IMR-90 (cell line): ENCODE measurements around the gene PTPN3.

ENCODE experiments used
- BHLHE40 ChIP-seq: fragments of 150-350 bp; IDR thresholded peaks from 2 replicates; pipeline ENCODE4 v1.6.1; 2016; ENCODE audit warnings: mild to moderate bottlenecking, low read depth, low read length
- CEBPB ChIP-seq: IDR thresholded peaks from 2 replicates; pipeline ENCODE4 v1.6.1; 2012; ENCODE audit warnings: low read depth, low read length, improper control_type of control experiment
- CHD1 ChIP-seq: IDR thresholded peaks from 2 replicates; pipeline ENCODE4 v1.6.1; 2012; ENCODE audit warnings: low read depth, low read length, improper control_type of control experiment
- POLR2A ChIP-seq: IDR thresholded peaks from 2 replicates; pipeline ENCODE4 v1.6.1; 2012; ENCODE audit warnings: mild to moderate bottlenecking, low read depth, low read length
- RFX5 ChIP-seq: IDR thresholded peaks from 2 replicates; pipeline ENCODE4 v1.8.0; 2012; ENCODE audit warnings: low read depth, mild to moderate bottlenecking, low read length, moderate library complexity
- TF ChIP-seq, protein P1 (sequence below): conservative IDR thresholded peaks from 2 replicates; pipeline ENCODE4 v1.5.1; 2012; ENCODE audit warnings: mild to moderate bottlenecking, low read depth, low read length, improper control_type of control experiment
- TF ChIP-seq, protein P2 (sequence below): fragments of 150-350 bp; IDR thresholded peaks from 2 replicates; pipeline ENCODE4 v1.6.1; 2017; ENCODE audit warnings: mild to moderate bottlenecking, antibody characterized with exemption, low read length, low read depth

DNA sequence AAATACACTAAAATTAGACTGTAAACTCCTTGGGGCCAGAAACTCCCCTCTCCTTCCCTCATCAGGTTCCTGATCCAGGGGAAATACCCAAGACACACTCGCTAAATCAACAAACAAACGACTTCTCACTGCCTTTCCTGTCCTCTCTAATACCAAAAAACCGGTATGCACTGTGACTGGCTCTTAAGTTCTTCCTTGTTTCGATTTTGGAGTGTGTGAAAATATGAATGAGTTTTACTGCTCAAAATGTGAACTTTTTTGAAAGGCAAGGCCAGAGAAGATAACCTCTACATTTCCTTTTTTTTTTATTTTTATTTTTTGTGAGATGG lies 96.2 kb downstream of the PTPN3 start:
- TF ChIP-seq RFX5 (no peak), POLR2A (no peak), BHLHE40 (no peak), CHD1 (no peak), CEBPB (no peak)
- TF ChIP-seq, protein P1, sequence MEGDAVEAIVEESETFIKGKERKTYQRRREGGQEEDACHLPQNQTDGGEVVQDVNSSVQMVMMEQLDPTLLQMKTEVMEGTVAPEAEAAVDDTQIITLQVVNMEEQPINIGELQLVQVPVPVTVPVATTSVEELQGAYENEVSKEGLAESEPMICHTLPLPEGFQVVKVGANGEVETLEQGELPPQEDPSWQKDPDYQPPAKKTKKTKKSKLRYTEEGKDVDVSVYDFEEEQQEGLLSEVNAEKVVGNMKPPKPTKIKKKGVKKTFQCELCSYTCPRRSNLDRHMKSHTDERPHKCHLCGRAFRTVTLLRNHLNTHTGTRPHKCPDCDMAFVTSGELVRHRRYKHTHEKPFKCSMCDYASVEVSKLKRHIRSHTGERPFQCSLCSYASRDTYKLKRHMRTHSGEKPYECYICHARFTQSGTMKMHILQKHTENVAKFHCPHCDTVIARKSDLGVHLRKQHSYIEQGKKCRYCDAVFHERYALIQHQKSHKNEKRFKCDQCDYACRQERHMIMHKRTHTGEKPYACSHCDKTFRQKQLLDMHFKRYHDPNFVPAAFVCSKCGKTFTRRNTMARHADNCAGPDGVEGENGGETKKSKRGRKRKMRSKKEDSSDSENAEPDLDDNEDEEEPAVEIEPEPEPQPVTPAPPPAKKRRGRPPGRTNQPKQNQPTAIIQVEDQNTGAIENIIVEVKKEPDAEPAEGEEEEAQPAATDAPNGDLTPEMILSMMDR = no peak
- TF ChIP-seq, protein P2, sequence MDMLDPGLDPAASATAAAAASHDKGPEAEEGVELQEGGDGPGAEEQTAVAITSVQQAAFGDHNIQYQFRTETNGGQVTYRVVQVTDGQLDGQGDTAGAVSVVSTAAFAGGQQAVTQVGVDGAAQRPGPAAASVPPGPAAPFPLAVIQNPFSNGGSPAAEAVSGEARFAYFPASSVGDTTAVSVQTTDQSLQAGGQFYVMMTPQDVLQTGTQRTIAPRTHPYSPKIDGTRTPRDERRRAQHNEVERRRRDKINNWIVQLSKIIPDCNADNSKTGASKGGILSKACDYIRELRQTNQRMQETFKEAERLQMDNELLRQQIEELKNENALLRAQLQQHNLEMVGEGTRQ = no peak
